Parathyroid adenoma (tissue), 2 donors: ENCODE data around the gene ANXA9.

Source experiments
- H2AFZ ChIP-seq: fragments of 300-600 bp; sonication (generic); one replicate; pipeline ENCODE4 v1.7.0; 2017; ENCODE audit warnings: antibody characterized with exemption, mild to moderate bottlenecking
- H3K27ac ChIP-seq: fragments of 300-600 bp; sonication (generic); one replicate; pipeline ENCODE4 v1.7.0; 2017
- H3K27me3 ChIP-seq: fragments of 300-600 bp; sonication (generic); one replicate; pipeline ENCODE4 v1.7.0; 2017; ENCODE audit warnings: low read length; ENCODE audit not compliant: control insufficient read depth, insufficient read depth
- H3K36me3 ChIP-seq: fragments of 300-600 bp; sonication (generic); one replicate; pipeline ENCODE4 v1.7.0; 2017; ENCODE audit warnings: low read length; ENCODE audit not compliant: control insufficient read depth, insufficient read depth
- H3K4me1 ChIP-seq: fragments of 300-600 bp; sonication (generic); one replicate; pipeline ENCODE4 v1.7.0; 2017; ENCODE audit warnings: control low read depth
- H3K4me2 ChIP-seq: fragments of 300-600 bp; sonication (generic); one replicate; pipeline ENCODE4 v1.7.0; 2017; ENCODE audit warnings: low read length
- H3K4me3 ChIP-seq: fragments of 300-600 bp; sonication (generic); one replicate; pipeline ENCODE4 v1.7.0; 2017; ENCODE audit warnings: low read depth, low read length
- H3K79me2 ChIP-seq: fragments of 300-600 bp; sonication (generic); one replicate; pipeline ENCODE4 v1.7.0; 2017; ENCODE audit warnings: control low read depth
- H3K9ac ChIP-seq: fragments of 300-600 bp; sonication (generic); one replicate; pipeline ENCODE4 v1.7.0; 2017; ENCODE audit warnings: mild to moderate bottlenecking
- H3K9me3 ChIP-seq: fragments of 300-600 bp; sonication (generic); one replicate; pipeline ENCODE4 v1.7.0; 2017; ENCODE audit warnings: low read length; ENCODE audit not compliant: control insufficient read depth
- CTCF ChIP-seq: fragments of 300-600 bp; sonication (generic); IDR thresholded peaks from one replicate; pipeline ENCODE4 v1.7.0; 2017; ENCODE audit warnings: antibody characterized with exemption, mild to moderate bottlenecking
- donor health status: primary hyperparathyroidism.

Gene ANXA9

GRCh38 chr1:150999051-150999674 lies 17.1 kb downstream of the ANXA9 start:
- Histone ChIP-seq H3K9ac (no peak overlapping the region), H3K27ac (no peak overlapping the region), H3K4me2 (no peak overlapping the region), H3K36me3 (no peaks in the 10 kb centered on the region), H2AFZ (no peak overlapping the region), H3K9me3 (no peaks in the 10 kb centered on the region), H3K79me2 (peaks cover 3% of the 10 kb centered on the region), H3K4me3 (no peak overlapping the region), H3K4me1 (no peaks in the 10 kb centered on the region), H3K27me3 (no peaks in the 10 kb centered on the region)
- no peak for TF ChIP-seq CTCF

GRCh38 chr1:150999926-151000325 lies 17.8 kb downstream of the ANXA9 start:
- Histone ChIP-seq H2AFZ (no peak overlapping the region), H3K79me2 (peaks cover 5% of the 10 kb centered on the region), H3K27ac (no peak overlapping the region), H3K4me1 (no peaks in the 10 kb centered on the region), H3K9me3 (no peaks in the 10 kb centered on the region), H3K9ac (no peak overlapping the region), H3K4me2 (no peak overlapping the region), H3K27me3 (no peaks in the 10 kb centered on the region), H3K4me3 (no peak overlapping the region), H3K36me3 (no peaks in the 10 kb centered on the region)
- no peak for TF ChIP-seq CTCF

- H2AFZ ChIP-seq: no peak overlapping the region
- no peaks in the 10 kb centered on the region for H3K4me1 ChIP-seq
- H3K4me2 ChIP-seq: no peak overlapping the region
- no peaks in the 10 kb centered on the region for H3K27me3 ChIP-seq
- no peak overlapping the region for H3K4me3 ChIP-seq
- no peak overlapping the region for H3K27ac ChIP-seq
- H3K9ac ChIP-seq: no peak overlapping the region
- peaks cover 5% of the 10 kb centered on the region for H3K79me2 ChIP-seq
- H3K36me3 ChIP-seq: no peaks in the 10 kb centered on the region
- H3K9me3 ChIP-seq: no peaks in the 10 kb centered on the region
- no peak for TF ChIP-seq CTCF
These were observed 18.3 kb downstream of the ANXA9 start for GRCh38 chr1:151000408-151000807.

GRCh38 chr1:151001602-151002001 lies 19.5 kb downstream of the ANXA9 start:
- Histone ChIP-seq H3K4me1 (no peaks in the 10 kb centered on the region), H3K9ac (no peak overlapping the region), H2AFZ (no peak overlapping the region), H3K4me2 (no peak overlapping the region), H3K27ac (no peak overlapping the region), H3K4me3 (no peak overlapping the region), H3K27me3 (no peaks in the 10 kb centered on the region), H3K36me3 (no peaks in the 10 kb centered on the region), H3K79me2 (peaks cover 5% of the 10 kb centered on the region), H3K9me3 (no peaks in the 10 kb centered on the region)
- no peak for TF ChIP-seq CTCF

GRCh38 chr1:151002051-151002450 lies 20.0 kb downstream of the ANXA9 start:
- H3K36me3 ChIP-seq: no peaks in the 10 kb centered on the region
- H3K4me3 ChIP-seq: no peak overlapping the region
- no peak overlapping the region for H2AFZ ChIP-seq
- peaks cover 2% of the 10 kb centered on the region for H3K4me1 ChIP-seq
- no peak overlapping the region for H3K9ac ChIP-seq
- peaks cover 5% of the 10 kb centered on the region for H3K79me2 ChIP-seq
- no peak for TF ChIP-seq CTCF
- H3K4me2 ChIP-seq: peak overlapping the region; percentile 13
- no peaks in the 10 kb centered on the region for H3K9me3 ChIP-seq
- H3K27ac ChIP-seq: no peak overlapping the region
- no peaks in the 10 kb centered on the region for H3K27me3 ChIP-seq
